IMR-90 (cell line): ENCODE measurements around the gene PPP1R14D. TPM values are rescaled to one million over a fixed set of nuclear protein-coding genes. Genes with fewer than 3 reads are reported as not detected.

Source experiments
- ATAC-seq: fragments of 200-7000 bp; cut with Tn5 transposase; 2 replicates; pipeline ENCODE4 v1.9.1; 2020; ENCODE audit warnings: low read depth, mild to moderate bottlenecking, moderate library complexity
- BruUV-seq: library from RNA; stranded (reverse); fragments of 400-500 nt; replicated peaks from 2 replicates; lab custom pipeline; 2021; lab: Mats Ljungman, UMichigan
- CTCF ChIA-PET: fragments of 300-600 bp; formaldehyde crosslinking; extraction: SDS; loops from one replicate; lab custom pipeline; 2021; ENCODE audit warnings: antibody characterized with exemption; lab: Yijun Ruan, JAX
- POLR2A ChIA-PET: fragments of 300-600 bp; sonication (Branson Sonifier 250); formaldehyde crosslinking; loops from one replicate; lab custom pipeline; 2022; ENCODE audit warnings: antibody characterized with exemption; ENCODE audit not compliant: unreplicated experiment; lab: Charles Lee
- DNase-seq: peaks from one replicate; pipeline ENCODE4 v3.0.0; 2013
- H2AFZ ChIP-seq: replicated peaks from 2 replicates; pipeline ENCODE3; 2013; ENCODE audit warnings: low read length, mild to moderate bottlenecking; ENCODE audit not compliant: poor library complexity
- H2AK5ac ChIP-seq: 2 replicates; pipeline ENCODE4 v1.6.1; 2013; ENCODE audit warnings: low read depth, low read length, inconsistent platforms
- H2AK9ac ChIP-seq: replicated peaks from 2 replicates; pipeline ENCODE3; 2013; ENCODE audit warnings: mild to moderate bottlenecking, low read depth, low read length, moderate library complexity; ENCODE audit not compliant: poor library complexity
- H2BK120ac ChIP-seq: 2 replicates; pipeline ENCODE4 v1.6.1; 2013; ENCODE audit warnings: low read depth, low read length, inconsistent platforms
- H2BK15ac ChIP-seq: 3 replicates; pipeline ENCODE4 v1.6.1; 2013; ENCODE audit warnings: low read depth, low read length, inconsistent platforms
- H2BK20ac ChIP-seq: 2 replicates; pipeline ENCODE4 v1.6.1; 2013; ENCODE audit warnings: low read depth, mild to moderate bottlenecking, inconsistent platforms, low read length, moderate library complexity
- H2BK5ac ChIP-seq: 2 replicates; pipeline ENCODE4 v1.6.1; 2013; ENCODE audit warnings: mild to moderate bottlenecking, low read depth, low read length, inconsistent platforms; ENCODE audit not compliant: poor library complexity, severe bottlenecking
- H3K14ac ChIP-seq: replicated peaks from 2 replicates; pipeline ENCODE4 v1.6.1; 2013; ENCODE audit warnings: low read depth, low read length, inconsistent platforms
- H3K18ac ChIP-seq: 2 replicates; pipeline ENCODE4 v1.6.1; 2013; ENCODE audit warnings: low read depth, low read length, control low read depth
- H3K23ac ChIP-seq: 2 replicates; pipeline ENCODE4 v1.6.1; 2013; ENCODE audit warnings: low read depth, low read length, inconsistent platforms
- H3K27ac ChIP-seq: 2 replicates; pipeline ENCODE4 v1.5.1; 2013; ENCODE audit warnings: mild to moderate bottlenecking, control low read depth, low read length; ENCODE audit not compliant: insufficient read depth
- H3K27me3 ChIP-seq: 2 replicates; pipeline ENCODE4 v1.6.1; 2013; ENCODE audit warnings: low read length; ENCODE audit not compliant: control insufficient read depth, insufficient read depth
- H3K36me3 ChIP-seq: 2 replicates; pipeline ENCODE4 v1.6.1; 2013; ENCODE audit warnings: low read length, mixed read lengths; ENCODE audit not compliant: control insufficient read depth, insufficient read depth
- H3K4ac ChIP-seq: 2 replicates; pipeline ENCODE4 v1.6.1; 2013; ENCODE audit warnings: low read depth, low read length, inconsistent platforms
- H3K4me1 ChIP-seq: 2 replicates; pipeline ENCODE4 v1.6.1; 2013; ENCODE audit warnings: low read length, mixed read lengths; ENCODE audit not compliant: control insufficient read depth, insufficient read depth
- H3K4me2 ChIP-seq: 2 replicates; pipeline ENCODE4 v1.6.1; 2013; ENCODE audit warnings: low read depth, mild to moderate bottlenecking, control low read depth, low read length, moderate library complexity
- H3K4me3 ChIP-seq: 2 replicates; pipeline ENCODE4 v1.5.1; 2013; ENCODE audit warnings: low read depth, mild to moderate bottlenecking, control low read depth, low read length, moderate library complexity; ENCODE audit not compliant: insufficient read depth
- H3K56ac ChIP-seq: 2 replicates; pipeline ENCODE4 v1.6.1; 2013; ENCODE audit warnings: low read length, inconsistent platforms; ENCODE audit not compliant: insufficient read depth; ENCODE audit errors: extremely low read depth
- H3K79me1 ChIP-seq, 2 experiments: 2 replicates each; pipeline ENCODE4 v1.6.1; 2013; ENCODE audit warnings: low read length in 2 of 2, inconsistent platforms in 1 of 2, low read depth in 1 of 2
- H3K9ac ChIP-seq: 2 replicates; pipeline ENCODE4 v1.6.1; 2013; ENCODE audit warnings: low read depth, low read length, control low read depth
- H3K9me1 ChIP-seq: 2 replicates; pipeline ENCODE4 v1.6.1; 2013; ENCODE audit warnings: low read length, inconsistent platforms; ENCODE audit not compliant: insufficient read depth
- H3K9me3 ChIP-seq: 2 replicates; pipeline ENCODE4 v1.6.1; 2013; ENCODE audit warnings: low read length; ENCODE audit not compliant: control insufficient read depth, insufficient read depth
- H4K20me1 ChIP-seq: 2 replicates; pipeline ENCODE4 v1.6.1; 2013; ENCODE audit warnings: low read length, inconsistent platforms; ENCODE audit not compliant: insufficient read depth
- H4K5ac ChIP-seq: 2 replicates; pipeline ENCODE4 v1.6.1; 2013; ENCODE audit warnings: mild to moderate bottlenecking, low read depth, low read length, control low read depth
- H4K8ac ChIP-seq, 2 experiments: 2 replicates each; pipeline ENCODE4 v1.6.1; 2013; ENCODE audit warnings: low read depth in 2 of 2, low read length in 2 of 2, control low read depth in 1 of 2, inconsistent platforms in 1 of 2
- H4K91ac ChIP-seq: 2 replicates; pipeline ENCODE4 v1.6.1; 2013; ENCODE audit warnings: low read depth, low read length, inconsistent platforms; ENCODE audit not compliant: insufficient read depth
- CEBPB ChIP-seq: IDR thresholded peaks from 2 replicates; pipeline ENCODE4 v1.6.1; 2012; ENCODE audit warnings: low read depth, low read length, improper control_type of control experiment
- CHD1 ChIP-seq: IDR thresholded peaks from 2 replicates; pipeline ENCODE4 v1.6.1; 2012; ENCODE audit warnings: low read depth, low read length, improper control_type of control experiment
- FOS ChIP-seq: fragments of 150-350 bp; IDR thresholded peaks from 2 replicates; pipeline ENCODE4 v1.6.1; 2016; ENCODE audit warnings: low read depth, low read length
- MAFK ChIP-seq: IDR thresholded peaks from 2 replicates; pipeline ENCODE4 v1.6.1; 2012; ENCODE audit warnings: low read depth, low read length, improper control_type of control experiment
- MXI1 ChIP-seq: IDR thresholded peaks from 2 replicates; pipeline ENCODE4 v1.6.1; 2012; ENCODE audit warnings: low read depth, mild to moderate bottlenecking, low read length, moderate library complexity, borderline replicate concordance
- RAD21 ChIP-seq: IDR thresholded peaks from 2 replicates; pipeline ENCODE4 v1.6.1; 2012; ENCODE audit warnings: low read length, improper control_type of control experiment
- RCOR1 ChIP-seq: IDR thresholded peaks from 2 replicates; pipeline ENCODE4 v1.6.1; 2012; ENCODE audit warnings: mild to moderate bottlenecking, low read length, improper control_type of control experiment; ENCODE audit not compliant: insufficient replicate concordance
- RFX5 ChIP-seq: IDR thresholded peaks from 2 replicates; pipeline ENCODE4 v1.8.0; 2012; ENCODE audit warnings: low read depth, mild to moderate bottlenecking, low read length, moderate library complexity
- WGBS, 2 experiments: methylation state at CpG; one replicate each; pipeline versions ENCODE4 v1.1.5 to v1.1.7; 2013; ENCODE audit warnings: missing lambda C conversion rate in 2 of 2; ENCODE audit not compliant: insufficient read length in 1 of 2; ENCODE audit errors: extremely low coverage in 2 of 2; 5-methylcytosine and 5-hydroxymethylcytosine counted together
- dilution Hi-C: fragments of 300-500 bp; cut with HindIII; formaldehyde crosslinking; loops from one replicate; pipeline ENCODE4 v1.14.3; 2018; ENCODE audit warnings: low sequenced_read_pairs; ENCODE audit not compliant: unreplicated experiment
- in situ Hi-C: fragments of 300-500 bp; cut with MboI; formaldehyde crosslinking; loops from 3 replicates; pipeline ENCODE4 v1.14.3; 2019; ENCODE audit warnings: low sequenced_read_pairs, inconsistent platforms, mixed read lengths
- intact Hi-C: fragments of 100-400 bp; cut with micrococcal nuclease; formaldehyde crosslinking; loops from 2 replicates; pipeline ENCODE4 v1.10.0; 2022
- polyA plus RNA-seq, 3 experiments: library from polyadenylated mRNA; depleted of rRNA; stranded (reverse); fragments of >200 nt; gene quantifications; 2 replicates each; pipeline ENCODE4 v1.2.3, GENCODE V29; 2012; ENCODE audit warnings: low replicate concordance in 1 of 3
- total RNA-seq: library from RNA; depleted of rRNA; stranded (reverse); fragments of >200 nt; gene quantifications from 2 replicates; pipeline ENCODE4 v1.2.3, GENCODE V29; 2012
- TF ChIP-seq, protein P1 (sequence below): fragments of 150-350 bp; IDR thresholded peaks from 2 replicates; pipeline ENCODE4 v1.6.1; 2016; ENCODE audit warnings: low read depth, mild to moderate bottlenecking, low read length, moderate library complexity, borderline replicate concordance
- TF ChIP-seq, protein P2 (sequence below): conservative IDR thresholded peaks from 2 replicates; pipeline ENCODE4 v1.5.1; 2012; ENCODE audit warnings: mild to moderate bottlenecking, low read depth, low read length, improper control_type of control experiment

The PPP1R14D gene
- total and polyA plus RNA-seq, 2 of the 4 experiments (the other 2 are of a cell fraction): not detected

GRCh38 chr15:40872791-40873693 is 44.5 kb upstream of the PPP1R14D start:
- WGBS, 2 experiments: 63% methylated on average over 12 of the region's 33 CpGs; no CpG with 5 or more reads in 1 of the 2 experiments
- Histone ChIP-seq H3K4me3 (peak overlapping the region; percentile 62), H3K36me3 (no peaks in the 10 kb centered on the region), H3K27me3 (peaks cover 25% of the 10 kb centered on the region), H3K18ac (no peak overlapping the region), H2AFZ (peak overlapping the region; percentile 80), H2AK9ac (no peak overlapping the region), H2BK5ac (no peak overlapping the region), H3K14ac (no peak overlapping the region), H4K20me1 (no peaks in the 10 kb centered on the region), H3K27ac (no peak overlapping the region), H3K56ac (no peak overlapping the region), H3K4me1 (no peaks in the 10 kb centered on the region), H4K5ac (no peak overlapping the region), H3K9ac (no peak overlapping the region), H3K9me3 (no peaks in the 10 kb centered on the region), H3K4me2 (peak overlapping the region; percentile 97), H2BK120ac (no peak overlapping the region), H3K23ac (no peak overlapping the region), H4K91ac (no peak overlapping the region), H4K8ac (no peak overlapping the region), H3K79me1 (no peaks in the 10 kb centered on the region), H2BK20ac (no peak overlapping the region), H2BK15ac (no peak overlapping the region), H2AK5ac (no peak overlapping the region), H3K9me1 (no peaks in the 10 kb centered on the region), H3K4ac (no peak overlapping the region)
- TF ChIP-seq CHD1: no peak
- no peak for TF ChIP-seq RCOR1
- TF ChIP-seq, protein P1, sequence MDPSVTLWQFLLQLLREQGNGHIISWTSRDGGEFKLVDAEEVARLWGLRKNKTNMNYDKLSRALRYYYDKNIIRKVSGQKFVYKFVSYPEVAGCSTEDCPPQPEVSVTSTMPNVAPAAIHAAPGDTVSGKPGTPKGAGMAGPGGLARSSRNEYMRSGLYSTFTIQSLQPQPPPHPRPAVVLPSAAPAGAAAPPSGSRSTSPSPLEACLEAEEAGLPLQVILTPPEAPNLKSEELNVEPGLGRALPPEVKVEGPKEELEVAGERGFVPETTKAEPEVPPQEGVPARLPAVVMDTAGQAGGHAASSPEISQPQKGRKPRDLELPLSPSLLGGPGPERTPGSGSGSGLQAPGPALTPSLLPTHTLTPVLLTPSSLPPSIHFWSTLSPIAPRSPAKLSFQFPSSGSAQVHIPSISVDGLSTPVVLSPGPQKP: no peak
- TF ChIP-seq CEBPB: no peak
- TF ChIP-seq RFX5: no peak
- no peak for TF ChIP-seq FOS
- no peak for TF ChIP-seq MAFK
- no peak for TF ChIP-seq RAD21
- TF ChIP-seq MXI1: no peak
- TF ChIP-seq, protein P2, sequence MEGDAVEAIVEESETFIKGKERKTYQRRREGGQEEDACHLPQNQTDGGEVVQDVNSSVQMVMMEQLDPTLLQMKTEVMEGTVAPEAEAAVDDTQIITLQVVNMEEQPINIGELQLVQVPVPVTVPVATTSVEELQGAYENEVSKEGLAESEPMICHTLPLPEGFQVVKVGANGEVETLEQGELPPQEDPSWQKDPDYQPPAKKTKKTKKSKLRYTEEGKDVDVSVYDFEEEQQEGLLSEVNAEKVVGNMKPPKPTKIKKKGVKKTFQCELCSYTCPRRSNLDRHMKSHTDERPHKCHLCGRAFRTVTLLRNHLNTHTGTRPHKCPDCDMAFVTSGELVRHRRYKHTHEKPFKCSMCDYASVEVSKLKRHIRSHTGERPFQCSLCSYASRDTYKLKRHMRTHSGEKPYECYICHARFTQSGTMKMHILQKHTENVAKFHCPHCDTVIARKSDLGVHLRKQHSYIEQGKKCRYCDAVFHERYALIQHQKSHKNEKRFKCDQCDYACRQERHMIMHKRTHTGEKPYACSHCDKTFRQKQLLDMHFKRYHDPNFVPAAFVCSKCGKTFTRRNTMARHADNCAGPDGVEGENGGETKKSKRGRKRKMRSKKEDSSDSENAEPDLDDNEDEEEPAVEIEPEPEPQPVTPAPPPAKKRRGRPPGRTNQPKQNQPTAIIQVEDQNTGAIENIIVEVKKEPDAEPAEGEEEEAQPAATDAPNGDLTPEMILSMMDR: no peak
- intact Hi-C loops (no loop called here), in situ Hi-C loops (no loop called here), dilution Hi-C loops (no loop called here)
- BruUV-seq: no TSS peak
- ChIA-PET POLR2A (interaction anchor here (0.5 to 0.6 kb wide), 2 partner anchors 74 to 80 kb away, joined by 3 to 4 read pairs; partner anchors contain the start of gene CHAC1), CTCF (interaction anchor here (1.7 to 2.3 kb wide), 2 partner anchors 14 kb away, joined by 5 to 15 read pairs; no protein-coding TSS in a partner anchor)
- ATAC-seq (no peak), DNase-seq (no peak)
